HG02642 (cell line): ENCODE results near the gene LPP.

ENCODE experiments used
- ATAC-seq: cut with Tn5 transposase; IDR thresholded peaks from one replicate; pipeline ENCODE4 v1.9.1; 2021; ENCODE audit warnings: mild to moderate bottlenecking; ENCODE audit not compliant: unreplicated experiment, poor library complexity

The LPP gene

GRCh38 chr3:188241883-188242282 is 87.9 kb downstream of the LPP start:
- no peak for ATAC-seq

- ATAC-seq, result no peak
Observed at GRCh38 chr3:188242436-188243123, 88.6 kb downstream of the LPP start.

- ATAC-seq, result no peak
Observed at GRCh38 chr3:188243124-188243795, 89.3 kb downstream of the LPP start.

DNA sequence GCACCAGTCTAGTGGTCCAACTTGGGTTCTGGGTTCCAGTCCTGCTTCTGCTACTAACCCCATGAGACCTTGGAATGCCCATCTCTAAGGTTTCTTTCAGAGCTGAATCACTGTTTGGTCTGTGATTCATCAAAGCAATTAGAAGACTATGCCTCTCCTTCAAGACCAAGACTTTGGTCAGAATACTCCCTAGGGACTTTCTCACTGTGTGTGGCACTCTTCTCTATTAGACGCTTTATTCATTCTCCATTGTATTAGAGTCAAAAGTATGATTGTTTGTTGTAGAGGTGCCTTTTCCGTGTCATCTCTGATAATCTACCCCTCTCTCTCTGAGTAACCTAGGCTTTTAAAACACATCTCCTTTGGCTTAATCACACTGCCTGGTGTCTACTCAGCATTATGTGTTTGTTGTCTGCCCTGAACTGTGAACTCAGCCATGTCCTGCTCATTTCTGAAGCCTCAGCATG is 90.5 kb downstream of the LPP start:
- no peak for ATAC-seq

DNA sequence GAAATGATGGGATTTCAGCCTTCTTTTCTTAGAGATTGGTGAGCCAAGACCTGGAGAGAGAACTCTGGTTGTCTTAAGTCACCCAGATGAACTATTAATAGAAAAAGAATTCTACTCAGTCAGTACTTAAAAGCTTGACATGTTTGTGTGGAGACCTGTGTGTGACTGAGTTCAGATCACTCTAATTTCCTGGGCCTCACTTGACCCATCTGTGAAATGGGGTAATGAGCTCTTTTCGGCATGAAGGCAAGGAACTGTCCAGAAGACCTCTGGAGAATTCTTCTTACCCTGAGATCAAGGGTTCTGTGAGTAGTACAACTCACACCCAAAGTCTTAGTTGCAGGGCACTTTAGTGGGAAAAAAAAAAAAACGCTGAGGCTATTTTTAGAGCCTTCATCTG is 92.9 kb downstream of the LPP start:
- no peak for ATAC-seq

- no peak for ATAC-seq
Observed at GRCh38 chr3:188248036-188248561, 94.1 kb downstream of the LPP start.

- no peak for ATAC-seq
Observed at GRCh38 chr3:188253123-188253793, 99.3 kb downstream of the LPP start.

DNA sequence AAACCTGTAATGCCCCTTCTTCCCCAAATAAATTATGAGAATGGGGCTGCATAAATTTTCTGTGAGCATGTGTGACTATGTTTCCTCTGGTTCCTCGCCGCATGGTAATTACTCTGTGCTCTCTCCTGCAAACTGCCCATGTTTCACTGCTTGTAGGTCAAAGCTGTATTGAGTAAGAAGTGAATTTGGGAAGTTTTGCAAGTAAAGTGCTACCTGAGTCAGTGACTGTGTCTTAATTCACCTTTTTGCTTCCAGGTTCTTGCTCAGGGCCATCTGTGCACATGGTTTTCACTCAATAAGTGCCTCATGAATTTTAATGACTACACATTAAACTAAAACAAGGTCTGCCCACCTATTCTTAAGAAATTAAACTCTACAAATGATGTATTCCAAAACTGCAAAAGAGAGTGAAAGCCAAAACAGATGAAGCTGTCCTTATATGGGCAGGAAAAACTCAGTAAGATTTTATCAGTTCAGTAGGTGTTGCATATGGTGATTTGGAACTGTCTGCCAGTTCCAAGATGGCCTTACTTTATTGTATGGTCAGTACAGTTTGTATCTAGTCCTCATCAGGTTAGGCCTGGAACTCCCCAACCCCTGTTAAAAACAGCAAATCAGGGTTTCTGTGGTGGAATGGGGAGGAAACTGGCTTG is 100.0 kb downstream of the LPP start:
- no peak for ATAC-seq

GRCh38 chr3:188254520-188255070 is 100.6 kb downstream of the LPP start:
- no peak for ATAC-seq

DNA sequence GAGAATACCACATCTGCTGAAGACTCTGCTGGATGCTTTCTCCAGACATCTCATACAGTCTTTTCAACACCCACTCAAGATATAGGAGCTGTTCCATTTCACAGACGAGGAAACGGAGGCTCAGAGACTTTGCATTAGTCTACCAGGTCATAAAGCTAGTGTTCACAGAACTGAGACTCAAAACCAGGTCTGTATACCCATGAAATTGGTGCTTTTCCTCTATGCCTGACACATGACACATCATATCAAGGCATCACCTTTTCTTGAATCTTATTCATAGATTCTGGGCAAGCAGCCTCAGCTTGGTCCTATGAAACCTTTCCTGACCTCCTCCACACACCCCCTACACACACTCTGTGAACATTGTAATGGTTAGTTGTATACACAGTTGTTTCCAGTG is 101.2 kb downstream of the LPP start:
- ATAC-seq, result no peak

DNA sequence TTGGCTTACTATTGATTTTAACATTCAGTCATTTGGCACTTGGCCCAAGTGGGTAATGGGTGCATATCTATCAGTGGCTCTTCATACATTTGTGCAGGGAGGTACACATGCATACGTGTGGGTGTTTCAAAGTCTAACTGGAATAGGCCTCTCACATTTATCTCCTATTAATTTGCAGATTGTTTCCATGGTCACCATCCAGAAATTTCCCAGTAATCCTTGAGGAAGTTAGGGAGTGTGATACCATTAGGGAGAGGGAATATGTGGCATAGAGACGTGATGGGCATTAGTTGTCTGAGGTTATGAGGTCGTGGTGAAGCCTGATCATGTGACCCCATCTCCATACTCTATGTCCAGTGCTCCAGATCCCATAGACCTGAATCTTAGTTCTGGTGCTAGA is 102.8 kb downstream of the LPP start:
- no peak for ATAC-seq

- ATAC-seq, result no peak
Observed at GRCh38 chr3:188257384-188258026, 103.5 kb downstream of the LPP start.

- no peak for ATAC-seq
Observed at GRCh38 chr3:188259191-188259590, 105.2 kb downstream of the LPP start.

- ATAC-seq, result no peak
Observed at GRCh38 chr3:188259596-188259995, 105.6 kb downstream of the LPP start.

DNA sequence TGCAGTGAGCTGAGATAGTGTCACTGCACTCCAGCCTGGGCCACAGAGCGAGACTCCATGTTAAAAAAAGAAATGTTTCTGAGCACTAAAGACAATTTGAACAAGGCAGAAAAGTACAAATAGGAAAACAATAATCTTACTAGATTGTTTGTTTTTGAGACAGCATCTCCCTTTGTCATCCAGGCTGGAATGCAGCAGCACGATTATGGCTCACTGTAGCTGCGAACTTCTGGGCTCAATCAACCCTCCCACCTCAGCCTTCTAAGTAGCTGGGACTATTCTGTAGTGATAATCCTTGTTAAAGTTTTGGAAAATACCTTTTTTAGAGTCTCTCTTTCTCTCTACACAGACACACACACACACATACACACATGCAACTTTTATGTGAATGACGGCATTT is 107.1 kb downstream of the LPP start:
- ATAC-seq, result no peak

DNA sequence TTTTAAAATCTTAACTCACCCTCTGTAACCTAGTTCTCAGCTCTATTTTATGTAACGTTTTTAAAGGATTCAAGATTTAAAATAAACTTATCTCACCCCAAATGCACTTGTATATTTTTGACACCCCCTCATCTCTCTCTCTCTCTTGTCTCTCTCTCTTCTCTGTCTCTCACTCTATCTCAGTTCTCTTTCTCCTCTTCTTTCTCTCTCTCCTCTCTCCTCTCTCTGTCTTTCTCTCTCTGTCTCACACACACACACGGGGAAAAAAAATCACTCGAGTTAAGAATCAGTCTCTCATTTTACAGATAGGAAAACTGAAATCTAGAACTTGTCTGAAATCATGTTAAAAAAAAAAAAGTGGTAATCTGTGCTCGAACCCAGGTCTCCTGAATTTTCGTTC is 108.5 kb downstream of the LPP start:
- no peak for ATAC-seq

DNA sequence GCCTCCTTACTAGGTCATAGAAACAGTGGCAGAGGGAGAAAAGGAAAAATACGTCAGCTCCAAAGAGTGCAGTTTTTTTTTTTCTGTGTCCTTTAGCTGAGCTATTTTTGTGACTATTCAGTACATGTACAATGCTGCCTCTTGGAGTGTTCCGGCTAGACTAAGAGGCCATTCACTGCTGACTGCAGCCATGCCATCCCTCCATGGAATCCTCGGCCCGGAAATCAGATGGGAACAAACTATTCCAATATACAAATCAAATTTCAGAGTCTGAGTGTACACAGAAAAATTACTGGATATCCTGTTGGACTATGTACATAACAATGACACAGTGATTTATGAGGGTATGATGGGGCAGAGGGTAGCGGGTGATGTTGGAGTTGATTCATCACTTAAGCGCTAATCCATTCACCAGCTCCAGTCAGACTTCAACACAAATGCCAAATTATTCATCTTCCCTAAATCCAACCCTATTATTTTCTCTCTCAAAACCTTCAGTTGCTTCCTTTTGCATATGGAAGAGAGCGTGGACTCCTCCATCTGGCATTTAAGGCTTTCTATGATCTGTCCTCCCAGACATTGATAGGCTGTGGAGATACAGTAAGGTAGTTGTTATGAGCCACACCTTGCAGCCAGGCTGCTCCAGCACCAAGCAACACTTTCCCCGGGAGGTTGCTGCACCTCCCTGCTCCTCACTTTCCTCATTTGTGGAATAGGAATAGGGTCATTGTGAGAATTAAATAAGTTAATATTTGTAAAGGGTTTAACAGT is 109.1 kb downstream of the LPP start:
- ATAC-seq, result no peak

- ATAC-seq, result no peak
Observed at GRCh38 chr3:188264226-188265207, 110.6 kb downstream of the LPP start.
